AG04449 (cell line): ENCODE data around the gene KCTD1.

Experiments
- CTCF ChIA-PET: fragments of 350-600 bp; formaldehyde crosslinking; extraction: SDS; loops from one replicate; lab custom pipeline; 2021; ENCODE audit warnings: antibody characterized with exemption; lab: Yijun Ruan, JAX
- POLR2A ChIA-PET: fragments of 400-600, 350-600 bp; formaldehyde crosslinking; extraction: SDS; loops from one replicate; lab custom pipeline; 2020; ENCODE audit warnings: antibody characterized with exemption, inconsistent platforms; lab: Yijun Ruan, JAX
- DNase-seq: peaks from one replicate; pipeline ENCODE4 v3.0.0-alpha.2; 2010; ENCODE audit warnings: low read depth, low spot score
- H3K4me3 ChIP-seq: 2 replicates; pipeline ENCODE4 v1.5.1; 2011; ENCODE audit warnings: low read depth, mild to moderate bottlenecking, control low read depth, low read length
- TF ChIP-seq, protein P1 (sequence below): IDR thresholded peaks from one replicate; pipeline ENCODE4 v1.5.1; 2011; ENCODE audit warnings: mild to moderate bottlenecking, moderate library complexity, low read length, control low read depth, inconsistent platforms; ENCODE audit not compliant: insufficient read depth; ENCODE audit errors: missing control alignments

The KCTD1 gene

DNA sequence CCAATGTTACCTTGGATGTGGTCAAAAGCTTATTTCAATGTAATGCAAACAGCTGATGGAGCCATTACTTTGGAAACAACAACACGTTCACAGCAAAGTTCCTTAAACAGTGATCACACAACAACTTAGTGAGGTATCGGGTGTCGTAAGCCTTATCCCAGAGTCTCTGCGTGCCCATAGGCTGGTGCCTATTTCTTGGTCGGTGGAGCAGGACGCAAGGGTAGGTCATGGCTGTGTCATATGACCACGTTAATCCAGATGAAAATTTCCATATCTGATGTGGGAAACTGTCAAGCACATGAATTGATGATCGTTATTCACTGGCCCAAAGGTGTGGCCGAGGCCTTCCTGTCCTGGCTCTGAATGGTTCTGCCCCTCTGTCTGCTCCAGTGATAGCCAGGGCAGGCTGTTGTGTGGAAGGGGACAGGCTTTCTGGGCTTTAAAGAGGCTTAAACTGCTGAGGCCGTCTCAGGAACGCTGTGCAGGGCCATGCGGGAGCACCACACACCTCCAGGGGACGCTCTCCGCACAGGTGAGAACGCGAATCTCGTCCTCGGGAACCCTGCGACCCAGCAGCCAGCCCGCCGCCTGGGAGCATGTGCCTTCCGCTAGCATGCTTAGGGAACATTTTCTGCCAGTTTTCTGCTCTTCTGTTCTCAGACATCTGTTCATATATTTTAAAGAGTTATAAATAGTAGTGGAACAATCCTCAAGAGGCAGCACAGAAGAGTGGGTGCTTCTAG lies 90.6 kb downstream of the KCTD1 start:
- ChIA-PET POLR2A (no interaction called here), CTCF (interaction anchor here (1.5 kb wide), 1 partner anchor 74 kb away, joined by 3 read pairs; no protein-coding TSS in a partner anchor)
- no peak overlapping the region for H3K4me3 ChIP-seq
- no peak for DNase-seq
- TF ChIP-seq, protein P1, sequence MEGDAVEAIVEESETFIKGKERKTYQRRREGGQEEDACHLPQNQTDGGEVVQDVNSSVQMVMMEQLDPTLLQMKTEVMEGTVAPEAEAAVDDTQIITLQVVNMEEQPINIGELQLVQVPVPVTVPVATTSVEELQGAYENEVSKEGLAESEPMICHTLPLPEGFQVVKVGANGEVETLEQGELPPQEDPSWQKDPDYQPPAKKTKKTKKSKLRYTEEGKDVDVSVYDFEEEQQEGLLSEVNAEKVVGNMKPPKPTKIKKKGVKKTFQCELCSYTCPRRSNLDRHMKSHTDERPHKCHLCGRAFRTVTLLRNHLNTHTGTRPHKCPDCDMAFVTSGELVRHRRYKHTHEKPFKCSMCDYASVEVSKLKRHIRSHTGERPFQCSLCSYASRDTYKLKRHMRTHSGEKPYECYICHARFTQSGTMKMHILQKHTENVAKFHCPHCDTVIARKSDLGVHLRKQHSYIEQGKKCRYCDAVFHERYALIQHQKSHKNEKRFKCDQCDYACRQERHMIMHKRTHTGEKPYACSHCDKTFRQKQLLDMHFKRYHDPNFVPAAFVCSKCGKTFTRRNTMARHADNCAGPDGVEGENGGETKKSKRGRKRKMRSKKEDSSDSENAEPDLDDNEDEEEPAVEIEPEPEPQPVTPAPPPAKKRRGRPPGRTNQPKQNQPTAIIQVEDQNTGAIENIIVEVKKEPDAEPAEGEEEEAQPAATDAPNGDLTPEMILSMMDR, result no peak

- CTCF ChIA-PET, result interaction anchor here (1.5 kb wide), 1 partner anchor 74 kb away, joined by 3 read pairs; no protein-coding TSS in a partner anchor
- H3K4me3 ChIP-seq, result no peak overlapping the region
- DNase-seq, result no peak
- POLR2A ChIA-PET, result no interaction called here
- TF ChIP-seq, protein P1, result no peak
Observed at GRCh38 chr18:26457195-26457594, 91.2 kb downstream of the KCTD1 start.

DNA sequence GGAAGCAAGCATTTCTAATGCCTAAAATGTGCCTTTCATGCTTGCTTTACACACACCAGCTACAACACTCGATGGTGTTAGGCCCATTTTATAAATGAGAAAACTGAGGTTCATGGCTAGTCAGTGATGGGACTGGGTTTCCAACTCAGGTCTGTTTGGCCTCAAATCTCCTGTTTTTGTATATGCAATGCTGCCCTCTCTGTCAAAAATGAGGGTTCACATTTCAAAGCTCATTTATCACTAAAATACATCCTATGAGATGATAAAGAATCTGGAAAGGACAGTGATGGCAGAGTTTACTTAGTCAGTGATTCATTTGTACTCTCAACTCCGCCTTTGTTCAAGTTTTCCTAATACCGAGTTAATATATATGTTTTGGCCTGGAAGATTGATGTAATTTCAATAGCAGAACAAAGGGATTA lies 92.3 kb downstream of the KCTD1 start:
- H3K4me3 ChIP-seq, result no peak overlapping the region
- CTCF ChIA-PET, result interaction anchor here (1.5 kb wide), 1 partner anchor 72 kb away, joined by 3 read pairs; no protein-coding TSS in a partner anchor
- DNase-seq, result no peak
- TF ChIP-seq, protein P1, result no peak
- POLR2A ChIA-PET, result no interaction called here

- ChIA-PET CTCF (no interaction called here), POLR2A (no interaction called here)
- H3K4me3 ChIP-seq, result no peak overlapping the region
- DNase-seq, result no peak
- TF ChIP-seq, protein P1, result no peak
Observed at GRCh38 chr18:26455639-26456038, 92.7 kb downstream of the KCTD1 start.

- CTCF ChIA-PET, result no interaction called here
- no peak for DNase-seq
- TF ChIP-seq, protein P1, result no peak
- POLR2A ChIA-PET, result no interaction called here
- no peak overlapping the region for H3K4me3 ChIP-seq
Observed at GRCh38 chr18:26454616-26455015, 93.7 kb downstream of the KCTD1 start.

- POLR2A ChIA-PET, result no interaction called here
- no peak for DNase-seq
- CTCF ChIA-PET, result no interaction called here
- TF ChIP-seq, protein P1, result no peak
- no peak overlapping the region for H3K4me3 ChIP-seq
Observed at GRCh38 chr18:26454192-26454591, 94.2 kb downstream of the KCTD1 start.
